GM12801 (cell line): ENCODE results near the gene PLXNA3.

Experiments used
- TF ChIP-seq, protein P1 (sequence below): IDR thresholded peaks from one replicate; pipeline ENCODE4 v1.5.1; 2011; ENCODE audit warnings: control low read depth; ENCODE audit not compliant: insufficient read length; ENCODE audit errors: extremely low read depth

PLXNA3 gene

DNA sequence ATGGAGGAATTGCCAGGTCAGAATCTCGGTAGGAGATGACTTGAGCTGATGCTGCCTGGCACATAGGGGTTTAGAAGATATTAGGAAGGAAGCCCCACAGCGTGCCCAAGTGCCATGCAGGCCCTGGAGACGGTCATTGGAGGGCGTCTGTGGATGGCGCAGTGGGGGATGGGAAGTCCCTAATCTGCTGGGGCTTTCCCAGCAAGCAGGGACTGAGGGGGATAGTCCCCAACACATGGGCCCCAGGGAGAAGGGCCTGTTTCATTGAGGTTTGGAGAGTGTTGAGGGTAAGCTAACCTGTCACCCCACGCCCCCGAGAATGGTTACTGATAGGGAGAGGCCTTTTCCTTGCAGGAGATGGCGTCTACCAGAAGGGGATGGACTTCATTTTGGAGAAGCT, 38.9 kb upstream of the PLXNA3 start:
- TF ChIP-seq, protein P1, sequence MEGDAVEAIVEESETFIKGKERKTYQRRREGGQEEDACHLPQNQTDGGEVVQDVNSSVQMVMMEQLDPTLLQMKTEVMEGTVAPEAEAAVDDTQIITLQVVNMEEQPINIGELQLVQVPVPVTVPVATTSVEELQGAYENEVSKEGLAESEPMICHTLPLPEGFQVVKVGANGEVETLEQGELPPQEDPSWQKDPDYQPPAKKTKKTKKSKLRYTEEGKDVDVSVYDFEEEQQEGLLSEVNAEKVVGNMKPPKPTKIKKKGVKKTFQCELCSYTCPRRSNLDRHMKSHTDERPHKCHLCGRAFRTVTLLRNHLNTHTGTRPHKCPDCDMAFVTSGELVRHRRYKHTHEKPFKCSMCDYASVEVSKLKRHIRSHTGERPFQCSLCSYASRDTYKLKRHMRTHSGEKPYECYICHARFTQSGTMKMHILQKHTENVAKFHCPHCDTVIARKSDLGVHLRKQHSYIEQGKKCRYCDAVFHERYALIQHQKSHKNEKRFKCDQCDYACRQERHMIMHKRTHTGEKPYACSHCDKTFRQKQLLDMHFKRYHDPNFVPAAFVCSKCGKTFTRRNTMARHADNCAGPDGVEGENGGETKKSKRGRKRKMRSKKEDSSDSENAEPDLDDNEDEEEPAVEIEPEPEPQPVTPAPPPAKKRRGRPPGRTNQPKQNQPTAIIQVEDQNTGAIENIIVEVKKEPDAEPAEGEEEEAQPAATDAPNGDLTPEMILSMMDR = no peak

DNA sequence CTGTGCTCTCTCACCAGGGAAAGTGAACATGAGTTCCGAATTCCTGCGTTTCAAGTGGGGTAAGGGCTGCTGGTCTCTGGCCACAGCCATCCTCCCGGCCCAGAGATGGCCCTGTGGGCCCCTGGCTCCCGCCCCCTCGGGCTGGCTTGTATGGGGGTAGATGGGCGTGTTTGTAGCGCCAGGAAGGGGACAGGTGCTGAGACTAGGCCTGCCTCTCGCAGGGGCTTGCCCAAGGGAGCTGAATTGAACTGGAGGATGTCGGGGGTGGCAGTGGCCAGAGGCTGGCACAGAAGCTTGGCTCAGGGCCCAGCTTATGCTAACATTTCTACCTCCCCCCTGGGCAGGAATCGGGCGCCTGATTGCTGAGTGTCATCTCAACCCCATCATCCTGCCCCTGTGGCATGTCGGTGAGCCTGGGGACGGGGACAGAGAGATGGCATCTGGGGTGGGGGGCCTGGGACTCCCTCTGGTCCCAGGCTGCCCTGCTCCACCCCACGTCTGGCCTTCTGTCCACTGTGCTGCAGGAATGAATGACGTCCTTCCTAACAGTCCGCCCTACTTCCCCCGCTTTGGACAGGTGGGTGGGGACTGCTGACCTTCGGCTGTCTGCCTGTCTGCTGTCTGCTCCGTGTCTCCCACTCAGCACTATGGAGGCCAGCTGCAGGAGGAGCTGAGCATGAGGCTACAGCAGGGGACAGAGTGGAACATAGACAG, 38.2 kb upstream of the PLXNA3 start:
- TF ChIP-seq, protein P1 = no peak

DNA sequence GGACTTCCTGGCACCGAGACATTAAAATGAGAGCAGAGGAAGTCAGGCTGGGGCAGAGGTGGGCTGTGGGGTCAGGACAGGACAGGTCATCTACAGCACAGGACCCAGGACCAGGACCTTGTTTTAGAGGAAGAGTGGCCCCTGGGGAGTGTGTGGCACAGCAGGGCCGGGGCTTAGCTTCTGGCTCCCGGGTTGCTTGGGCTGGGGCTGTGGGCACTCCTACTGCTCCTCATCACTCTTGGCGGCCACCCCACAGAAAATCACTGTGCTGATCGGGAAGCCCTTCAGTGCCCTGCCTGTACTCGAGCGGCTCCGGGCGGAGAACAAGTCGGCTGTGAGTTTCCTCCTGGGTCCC, 37.7 kb upstream of the PLXNA3 start:
- TF ChIP-seq, protein P1 = no peak

DNA sequence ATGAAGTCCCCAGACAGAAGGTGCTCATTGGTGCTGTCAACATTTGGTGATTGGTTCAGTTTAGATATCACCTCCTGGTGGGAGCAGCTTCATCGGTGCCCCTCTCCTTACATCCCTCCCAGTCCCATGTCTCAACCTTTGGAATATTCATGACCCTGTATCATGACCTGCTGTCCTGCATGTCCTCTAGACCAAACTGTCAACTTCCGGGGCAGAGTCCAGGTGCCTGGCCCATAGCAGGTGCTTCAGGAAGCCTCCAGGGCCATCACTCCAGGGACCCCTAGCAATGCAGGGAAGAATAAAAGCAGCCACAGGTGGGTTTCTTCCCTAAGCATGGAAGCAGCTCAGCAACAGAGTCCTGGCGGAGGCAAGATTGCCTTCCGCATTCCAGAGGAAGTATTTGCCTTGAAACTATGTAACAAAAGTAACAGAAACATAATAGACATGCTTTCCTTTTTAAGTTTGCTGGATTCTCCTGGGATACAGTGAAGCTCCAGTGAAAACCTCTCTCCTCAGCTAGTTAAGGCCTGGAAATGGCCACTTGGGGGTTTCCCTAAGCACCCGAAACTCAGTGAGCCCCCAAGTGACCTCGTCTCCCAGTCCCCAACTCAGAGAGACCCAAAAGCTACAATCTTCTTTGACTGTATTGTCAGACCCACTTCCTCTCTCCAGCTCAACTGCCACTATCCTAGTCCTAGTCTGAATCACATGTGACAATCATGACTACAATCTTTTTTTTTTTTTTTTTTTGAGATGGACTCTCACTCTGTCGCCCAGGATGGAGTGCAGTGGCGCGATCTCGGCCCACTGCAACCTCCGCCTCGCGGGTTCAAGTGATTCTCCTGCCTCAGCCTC, 30.9 kb upstream of the PLXNA3 start:
- TF ChIP-seq, protein P1 = no peak

DNA sequence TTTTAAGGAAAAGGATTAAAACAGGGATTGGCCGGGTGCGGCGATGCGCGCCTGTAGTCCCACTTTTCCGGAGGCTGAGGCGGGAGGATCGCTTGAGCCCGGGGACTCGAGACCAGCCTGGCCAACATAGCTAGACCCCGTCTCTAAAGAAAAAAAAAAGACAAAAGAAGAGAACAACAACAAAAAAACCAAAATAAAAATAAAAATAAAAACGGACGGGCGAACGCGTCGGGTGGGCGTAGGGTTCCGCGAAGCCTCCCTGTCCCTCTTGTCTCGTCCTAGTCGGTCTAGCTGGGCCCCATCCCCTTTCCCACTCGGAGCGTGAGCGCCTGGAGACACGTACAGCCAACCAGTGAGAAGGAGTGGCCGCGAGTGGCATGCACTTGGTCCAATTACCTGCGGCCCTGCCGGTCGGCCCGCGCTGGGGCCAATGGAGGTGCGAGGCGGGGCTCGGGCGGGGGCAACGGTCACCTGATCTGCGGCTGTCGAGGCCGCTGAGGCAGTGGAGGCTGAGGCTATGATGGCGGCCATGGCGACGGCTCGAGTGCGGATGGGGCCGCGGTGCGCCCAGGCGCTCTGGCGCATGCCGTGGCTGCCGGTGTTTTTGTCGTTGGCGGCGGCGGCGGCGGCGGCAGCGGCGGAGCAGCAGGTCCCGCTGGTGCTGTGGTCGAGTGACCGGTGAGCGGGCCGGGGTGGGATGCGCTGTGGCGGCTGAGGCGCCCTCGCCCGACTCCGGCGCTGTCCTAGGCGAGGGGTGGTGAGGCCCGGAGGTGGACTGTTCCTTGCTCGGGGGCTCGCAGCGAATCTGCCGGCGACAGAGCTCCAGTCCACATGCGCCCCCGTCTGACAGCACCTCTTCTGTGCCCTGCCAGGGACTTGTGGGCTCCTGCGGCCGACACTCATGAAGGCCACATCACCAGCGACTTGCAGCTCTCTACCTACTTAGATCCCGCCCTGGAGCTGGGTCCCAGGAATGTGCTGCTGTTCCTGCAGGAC, 29.6 kb upstream of the PLXNA3 start, which contains the start of gene ATP6AP1:
Gene ATP6AP1, plus strand, starts transcription at position 502 of the 996 bp plus-strand sequence. Its CDS starts 16 bp downstream, at position 518.
- TF ChIP-seq, protein P1 = no peak

DNA sequence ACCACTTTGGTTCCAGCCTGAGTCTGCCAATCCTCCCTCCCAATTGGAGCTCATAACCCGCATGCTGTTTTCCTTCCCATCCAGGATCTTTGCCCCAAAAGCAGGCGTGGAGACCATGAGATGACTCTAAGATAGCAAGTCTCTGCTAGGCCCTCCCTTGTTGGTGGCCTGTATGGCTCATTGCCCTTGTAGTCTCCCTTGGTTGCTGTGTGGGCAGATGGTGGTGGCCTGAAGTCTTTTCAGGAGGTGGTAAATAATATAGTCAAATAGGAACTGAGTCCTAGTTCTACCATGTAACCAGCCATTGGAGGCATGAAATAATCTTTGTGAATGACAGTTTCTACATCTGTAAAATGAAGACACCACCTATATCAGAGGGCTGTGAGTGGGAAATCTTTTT, 28.4 kb upstream of the PLXNA3 start:
- TF ChIP-seq, protein P1 = no peak
